Measurements from ENCODE around the gene CDH23. TPM values are rescaled to one million over a fixed set of nuclear protein-coding genes. Genes with fewer than 3 reads are reported as not detected.
A peak's percentile ranks its signal among the peaks of the same experiment; 100 is the strongest.

Gene CDH23
- total RNA-seq, 3 donors from 2014 or later, result 1.8 to 3.6 (median 3.0) TPM

GRCh38 chr10:71799112-71799511, 402.4 kb downstream of the CDH23 start:
- Histone ChIP-seq H3K4me1 (ENCODE audit: low read depth) (no peaks in the 10 kb centered on the region), H3K36me3 (ENCODE audit: low read depth) (no peaks in the 10 kb centered on the region), H3K4me3 (no peak overlapping the region), H3K9me3 (no peaks in the 10 kb centered on the region)
- no peak for TF ChIP-seq CTCF (IDR thresholded peaks at IDR 0.05)
- no peak for ATAC-seq
- DNase-seq, result peak in 2 of 3 donors; percentile 18 to 32
- intact Hi-C loops (cut with DNase I, micrococcal nuclease), result no loop called here

- ATAC-seq (peak; percentile 82), DNase-seq (peak; percentile 52 to 60 (median 54))
- no peaks in the 10 kb centered on the region for H3K36me3 ChIP-seq (ENCODE audit: low read depth)
Measured at GRCh38 chr10:71799608-71800453, 403.1 kb downstream of the CDH23 start.

DNA sequence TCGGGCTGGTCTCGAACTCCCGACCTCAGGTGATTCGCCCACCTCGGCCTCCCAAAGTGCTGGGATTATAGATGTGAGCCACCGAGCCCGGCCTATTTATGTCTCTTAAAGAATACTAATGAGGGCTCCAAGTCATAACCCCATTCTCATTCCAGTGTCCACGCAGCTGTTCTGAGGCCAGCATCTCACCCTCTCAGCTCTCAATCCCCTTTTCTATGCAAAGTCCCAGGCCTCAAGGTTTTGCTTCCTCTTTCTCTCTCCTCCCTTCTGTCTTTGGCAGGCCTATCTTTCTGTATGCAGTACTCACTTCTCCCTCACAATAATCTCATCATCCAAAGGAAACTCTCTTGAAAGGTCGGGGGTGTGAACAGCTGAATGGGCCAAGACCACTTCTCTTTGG, 404.6 kb downstream of the CDH23 start:
- intact Hi-C loops (cut with DNase I, micrococcal nuclease), result no loop called here
- no peaks in the 10 kb centered on the region for H3K9me3 ChIP-seq
- H3K4me1 ChIP-seq (ENCODE audit: low read depth), result no peaks in the 10 kb centered on the region
- H3K4me3 ChIP-seq, result no peak overlapping the region
- ATAC-seq (no peak), DNase-seq (peak in 2 of 3 donors; percentile 9 to 26)
- TF ChIP-seq CTCF (IDR thresholded peaks at IDR 0.05), result no peak
- H3K36me3 ChIP-seq (ENCODE audit: low read depth), result no peaks in the 10 kb centered on the region

More at GRCh38 chr10:71799608-71800453, 403.1 kb downstream of the CDH23 start:
- H3K4me3 ChIP-seq, result no peak overlapping the region
- H3K4me1 ChIP-seq (ENCODE audit: low read depth), result no peaks in the 10 kb centered on the region
- intact Hi-C loops (cut with DNase I, micrococcal nuclease), result no loop called here
- H3K9me3 ChIP-seq, result no peaks in the 10 kb centered on the region
- no peak for TF ChIP-seq CTCF (IDR thresholded peaks at IDR 0.05)

DNA sequence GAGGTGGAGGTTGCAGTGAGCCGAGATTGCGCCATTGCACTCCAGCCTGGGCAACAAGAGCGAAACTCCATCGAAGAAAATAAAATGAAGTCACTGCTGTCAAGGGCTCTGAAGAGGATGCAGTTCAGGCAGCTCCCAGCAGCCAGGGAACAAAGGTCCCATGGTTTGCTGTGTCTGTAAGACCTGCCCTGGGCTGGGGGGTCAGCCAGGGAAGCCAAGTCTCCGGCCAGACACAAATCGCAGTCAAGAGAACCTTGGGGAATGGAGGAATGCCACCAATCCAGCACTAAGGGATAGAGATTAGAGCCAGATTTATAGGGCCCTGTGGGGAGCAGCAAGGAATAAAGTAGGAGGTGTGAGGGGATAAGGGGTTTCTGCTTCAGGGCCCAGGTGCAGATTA, 405.5 kb downstream of the CDH23 start:
- H3K36me3 ChIP-seq (ENCODE audit: low read depth), result no peaks in the 10 kb centered on the region
- no peaks in the 10 kb centered on the region for H3K4me1 ChIP-seq (ENCODE audit: low read depth)
- H3K9me3 ChIP-seq, result no peaks in the 10 kb centered on the region
- ATAC-seq (no peak), DNase-seq (peak in 1 of 3 donors; percentile 19)
- TF ChIP-seq CTCF (IDR thresholded peaks at IDR 0.05), result no peak
- intact Hi-C loops (cut with DNase I, micrococcal nuclease), result no loop called here
- no peak overlapping the region for H3K4me3 ChIP-seq

DNA sequence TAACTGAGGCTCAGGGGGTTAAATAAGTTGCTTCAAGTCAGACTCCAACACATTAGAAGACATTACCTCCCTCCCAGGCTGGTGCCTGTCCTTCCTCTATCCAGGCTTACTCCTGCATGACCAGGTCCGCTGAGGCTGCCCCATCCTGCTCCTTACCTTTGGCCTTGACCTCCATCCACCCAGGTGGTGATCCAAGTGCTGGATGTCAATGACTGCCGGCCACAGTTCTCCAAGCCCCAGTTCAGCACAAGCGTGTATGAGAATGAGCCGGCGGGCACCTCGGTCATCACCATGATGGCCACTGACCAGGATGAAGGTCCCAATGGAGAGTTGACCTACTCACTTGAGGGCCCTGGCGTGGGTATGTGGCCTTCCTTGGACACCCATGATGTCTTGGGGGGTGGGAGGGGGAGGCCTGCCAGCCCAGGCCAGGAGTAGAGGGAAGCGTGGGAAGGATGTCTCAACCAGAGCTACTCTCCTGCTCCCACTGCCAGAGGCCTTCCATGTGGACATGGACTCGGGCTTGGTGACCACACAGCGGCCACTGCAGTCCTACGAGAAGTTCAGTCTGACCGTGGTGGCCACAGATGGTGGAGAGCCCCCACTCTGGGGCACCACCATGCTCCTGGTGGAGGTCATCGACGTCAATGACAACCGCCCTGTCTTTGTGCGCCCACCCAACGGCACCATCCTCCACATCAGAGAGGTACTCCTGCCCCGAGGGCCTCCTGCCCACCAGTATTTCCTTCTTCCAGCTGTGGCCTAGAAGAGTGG, 406.2 kb downstream of the CDH23 start:
- no peak for DNase-seq
- no peaks in the 10 kb centered on the region for H3K4me1 ChIP-seq (ENCODE audit: low read depth)

More for the DNA sequence above, 406.2 kb downstream of the CDH23 start:
- intact Hi-C loops (cut with DNase I, micrococcal nuclease), result no loop called here
- no peak for ATAC-seq
- Histone ChIP-seq H3K36me3 (ENCODE audit: low read depth) (no peaks in the 10 kb centered on the region), H3K4me3 (no peak overlapping the region), H3K9me3 (no peaks in the 10 kb centered on the region)
- TF ChIP-seq CTCF (IDR thresholded peaks at IDR 0.05), result no peak
